Measurements from ENCODE around the gene TNPO3.
"Not testable (repeated sequence)": the region's sequence is repeated elsewhere in the genome, so short reads cannot be mapped to it uniquely, and the experiment has no call there.

The TNPO3 gene

GRCh38 chr7:128955981-128956380 lies 98.9 kb downstream of the TNPO3 start:
- no peak for FAIRE-seq

GRCh38 chr7:128954830-128955802 lies 99.8 kb downstream of the TNPO3 start:
- no peak for FAIRE-seq

- FAIRE-seq, result no peak
Observed at GRCh38 chr7:128954150-128954549, 100.8 kb downstream of the TNPO3 start.

- no peak for FAIRE-seq
Observed at GRCh38 chr7:128951296-128951695, 103.6 kb downstream of the TNPO3 start.

- FAIRE-seq, result no peak
Observed at GRCh38 chr7:128948976-128949760, 105.7 kb downstream of the TNPO3 start.

- FAIRE-seq, result no peak
Observed at GRCh38 chr7:128948312-128948973, 106.5 kb downstream of the TNPO3 start.

GRCh38 chr7:128947854-128948253 lies 107.1 kb downstream of the TNPO3 start:
- FAIRE-seq, result no peak

- no peak for FAIRE-seq
Observed at GRCh38 chr7:128946936-128947830, 107.7 kb downstream of the TNPO3 start.

- no peak for FAIRE-seq
Observed at GRCh38 chr7:128945668-128946366, 109.1 kb downstream of the TNPO3 start.

GRCh38 chr7:128944487-128945236 lies 110.2 kb downstream of the TNPO3 start:
- FAIRE-seq, result no peak

GRCh38 chr7:128943251-128943650 lies 111.7 kb downstream of the TNPO3 start:
- not testable (repeated sequence) for FAIRE-seq

GRCh38 chr7:128941946-128942526 lies 112.9 kb downstream of the TNPO3 start:
- FAIRE-seq, result no peak

- FAIRE-seq, result no peak
Observed at GRCh38 chr7:128941323-128941890, 113.5 kb downstream of the TNPO3 start.

GRCh38 chr7:128940494-128941322 lies 114.2 kb downstream of the TNPO3 start:
- no peak for FAIRE-seq

- no peak for FAIRE-seq
Observed at GRCh38 chr7:128939861-128940410, 115.0 kb downstream of the TNPO3 start.

GRCh38 chr7:128939075-128939860 lies 115.6 kb downstream of the TNPO3 start:
- FAIRE-seq, result no peak

- FAIRE-seq, result no peak
Observed at GRCh38 chr7:128938544-128939074, 116.3 kb downstream of the TNPO3 start.

All from G401.6 (cell line).